Vagina (tissue), 2 donors: ENCODE measurements around the gene KCND2.

Experiments
- POLR2A ChIP-seq, 2 donors: fragments of 450-650 bp; IDR thresholded peaks; one replicate each; pipeline ENCODE4 v1.6.1; 2017; ENCODE audit warnings: antibody characterized with exemption in 2 of 2, mild to moderate bottlenecking in 2 of 2, moderate library complexity in 2 of 2
- POLR2AphosphoS5 ChIP-seq, 2 donors: sonication (generic); formaldehyde crosslinking; IDR thresholded peaks; one replicate each; pipeline ENCODE4 v1.9.0; 2017; ENCODE audit warnings: antibody characterized with exemption in 2 of 2, mild to moderate bottlenecking in 2 of 2, low read depth in 1 of 2; ENCODE audit not compliant: insufficient read depth in 1 of 2
- TF ChIP-seq, protein P1 (sequence below), 3 experiments: fragments of 450-650 bp in 2 of 3; fragments of 200-600 bp in 1 of 3; sonication (generic) in 1 of 3; IDR thresholded peaks; one replicate each; pipeline ENCODE4 v1.5.1; 2017 to 2019; ENCODE audit warnings: antibody characterized with exemption in 3 of 3, mild to moderate bottlenecking in 2 of 3, moderate library complexity in 2 of 3

GRCh38 chr7:120344276-120344675 lies 71.3 kb downstream of the KCND2 start:
- TF ChIP-seq POLR2A (IDR thresholded peaks at IDR 0.05) (no peak), POLR2AphosphoS5 (IDR thresholded peaks at IDR 0.05; ENCODE audit: insufficient read depth in 1 of 2, low read depth in 1 of 2) (peak in 1 of 2 donors; percentile 36)
- TF ChIP-seq, protein P1, sequence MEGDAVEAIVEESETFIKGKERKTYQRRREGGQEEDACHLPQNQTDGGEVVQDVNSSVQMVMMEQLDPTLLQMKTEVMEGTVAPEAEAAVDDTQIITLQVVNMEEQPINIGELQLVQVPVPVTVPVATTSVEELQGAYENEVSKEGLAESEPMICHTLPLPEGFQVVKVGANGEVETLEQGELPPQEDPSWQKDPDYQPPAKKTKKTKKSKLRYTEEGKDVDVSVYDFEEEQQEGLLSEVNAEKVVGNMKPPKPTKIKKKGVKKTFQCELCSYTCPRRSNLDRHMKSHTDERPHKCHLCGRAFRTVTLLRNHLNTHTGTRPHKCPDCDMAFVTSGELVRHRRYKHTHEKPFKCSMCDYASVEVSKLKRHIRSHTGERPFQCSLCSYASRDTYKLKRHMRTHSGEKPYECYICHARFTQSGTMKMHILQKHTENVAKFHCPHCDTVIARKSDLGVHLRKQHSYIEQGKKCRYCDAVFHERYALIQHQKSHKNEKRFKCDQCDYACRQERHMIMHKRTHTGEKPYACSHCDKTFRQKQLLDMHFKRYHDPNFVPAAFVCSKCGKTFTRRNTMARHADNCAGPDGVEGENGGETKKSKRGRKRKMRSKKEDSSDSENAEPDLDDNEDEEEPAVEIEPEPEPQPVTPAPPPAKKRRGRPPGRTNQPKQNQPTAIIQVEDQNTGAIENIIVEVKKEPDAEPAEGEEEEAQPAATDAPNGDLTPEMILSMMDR (IDR thresholded peaks at IDR 0.05), result no peak
